GM12892 (cell line): ENCODE data around the gene ARHGEF26.

Experiments
- POLR2A ChIP-seq: IDR thresholded peaks from 2 replicates; pipeline ENCODE4 v1.6.1; 2011; ENCODE audit warnings: low read depth, low read length, control low read depth
- TAF1 ChIP-seq: IDR thresholded peaks from 2 replicates; pipeline ENCODE4 v1.6.1; 2011; ENCODE audit warnings: low read depth, mild to moderate bottlenecking, control low read depth, low read length, borderline replicate concordance

- TF ChIP-seq POLR2A: no peak
- TF ChIP-seq TAF1: no peak
Measured at GRCh38 chr3:154098376-154098775, 22.8 kb upstream of the ARHGEF26 start.
